Activated CD4-positive, alpha-beta T cell treated with anti-CD3 and anti-CD28 coated beads for 24 hours (primary cell): ENCODE results near the gene PSMA7.
A peak's percentile ranks its signal among the peaks of the same experiment; 100 is the strongest.

ENCODE experiments used
- DNase-seq, 2 donors: peaks; one replicate each; pipeline ENCODE4 v3.0.0-alpha.2; 2020; ENCODE audit warnings: low read depth in 2 of 2

The PSMA7 gene

DNA sequence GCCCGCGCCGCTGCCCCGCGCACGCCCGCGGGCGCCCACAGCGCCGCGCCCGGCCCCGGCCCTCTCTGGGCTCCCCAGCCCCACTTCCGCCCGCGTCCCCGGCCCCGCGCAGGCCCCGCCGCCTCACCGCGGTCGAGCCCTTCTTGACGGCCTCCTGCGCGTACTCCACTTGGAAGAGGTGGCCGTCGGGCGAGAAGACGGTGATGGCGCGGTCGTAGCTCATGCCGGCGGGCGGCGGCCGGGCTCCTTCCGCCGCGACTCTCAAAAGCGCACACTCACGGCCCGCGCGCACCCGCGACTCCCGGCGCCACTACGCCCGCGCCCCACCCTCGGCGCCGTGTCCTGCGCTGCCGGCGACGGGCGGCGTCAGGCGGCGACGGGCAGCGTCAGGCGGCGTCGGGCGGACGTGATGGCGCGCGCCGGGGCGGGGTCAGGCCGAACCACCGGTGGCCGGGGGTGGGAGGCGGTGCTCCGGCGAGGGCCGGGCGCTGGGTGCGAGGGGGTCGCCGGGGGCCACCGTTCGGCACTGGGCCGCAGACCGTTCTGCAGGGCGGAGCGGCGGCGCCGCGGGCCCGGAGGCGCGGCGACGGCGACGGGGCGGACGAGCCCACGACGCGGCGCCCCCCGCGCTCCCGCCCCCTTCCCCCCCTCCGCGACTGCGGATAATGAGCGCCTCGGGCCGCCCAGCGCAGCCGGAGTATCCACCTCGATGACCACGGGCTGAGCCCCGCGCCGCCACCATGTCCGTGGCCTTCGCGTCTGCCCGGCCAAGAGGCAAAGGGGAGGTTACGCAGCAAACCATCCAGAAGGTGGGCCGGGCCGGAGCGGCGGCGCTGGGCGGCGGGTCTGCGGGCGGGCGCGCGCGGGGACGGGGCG lies at the start of gene PSMA7, which contains the start of gene SS18L1:
Gene PSMA7 (minus strand): TSS at position 314 of the 876 bp plus-strand sequence. CDS start 91 bp downstream, at position 223.
Gene SS18L1 (plus strand): TSS at position 689 of the 876 bp plus-strand sequence. CDS start 52 bp downstream, at position 741.
- DNase-seq = peak; percentile 73 to 79

DNA sequence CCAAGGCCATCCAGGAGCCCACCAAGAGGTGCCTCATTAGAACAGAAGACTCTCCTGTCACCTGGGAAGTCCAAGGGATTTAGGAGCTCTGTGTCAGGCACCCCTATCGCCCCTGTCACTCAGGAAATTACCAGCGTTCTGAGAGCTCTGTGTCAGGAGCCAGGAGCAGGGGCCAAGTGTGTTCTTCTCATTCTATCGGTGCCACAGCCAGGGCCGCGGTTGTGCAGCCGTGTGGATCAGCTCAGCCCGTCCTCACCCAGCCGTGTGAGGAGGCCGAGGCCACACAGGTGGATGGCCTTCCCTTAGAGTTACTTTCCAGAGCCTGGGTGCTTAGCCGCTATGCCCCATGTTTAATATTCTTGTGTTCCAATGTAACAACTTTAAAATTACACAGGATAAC lies 49.4 kb upstream of the PSMA7 start:
- no peak for DNase-seq

DNA sequence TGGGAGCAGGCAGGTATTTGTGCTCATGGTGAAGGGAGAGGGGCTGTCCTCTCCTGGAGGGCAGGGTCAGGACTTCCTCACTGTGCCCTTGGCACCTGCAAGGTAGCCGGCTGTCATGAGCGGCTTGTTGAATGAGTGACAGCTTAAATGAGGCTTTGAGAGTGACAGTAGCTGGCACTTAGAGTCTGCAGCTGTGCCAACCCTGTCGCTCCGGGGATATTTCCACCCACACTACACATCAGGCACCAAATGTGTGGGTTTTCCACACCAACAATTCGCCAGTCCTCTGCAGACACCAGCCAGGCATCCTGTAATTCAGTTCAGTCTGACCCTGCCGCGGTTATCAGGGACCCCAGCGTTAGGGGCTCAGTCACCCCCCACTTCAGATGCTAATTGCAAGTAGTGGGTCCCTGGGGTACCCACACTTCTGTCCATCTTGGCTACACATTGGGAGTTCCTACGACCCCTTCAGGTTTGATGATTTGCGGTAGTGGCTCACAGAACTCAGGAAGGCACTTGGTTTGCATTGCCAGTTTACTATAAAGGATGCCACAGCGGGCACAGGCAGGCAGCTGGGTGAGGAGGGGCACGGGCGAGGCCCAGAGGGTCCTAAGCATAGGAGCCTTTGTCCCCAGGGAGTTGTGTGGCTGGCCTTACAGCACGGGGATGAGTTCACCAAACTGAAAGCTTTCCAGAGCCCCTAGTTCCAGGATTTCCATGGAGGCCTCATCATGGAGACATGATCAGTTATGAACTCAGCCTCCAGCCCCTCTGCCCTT lies 48.8 kb upstream of the PSMA7 start:
- DNase-seq = no peak

DNA sequence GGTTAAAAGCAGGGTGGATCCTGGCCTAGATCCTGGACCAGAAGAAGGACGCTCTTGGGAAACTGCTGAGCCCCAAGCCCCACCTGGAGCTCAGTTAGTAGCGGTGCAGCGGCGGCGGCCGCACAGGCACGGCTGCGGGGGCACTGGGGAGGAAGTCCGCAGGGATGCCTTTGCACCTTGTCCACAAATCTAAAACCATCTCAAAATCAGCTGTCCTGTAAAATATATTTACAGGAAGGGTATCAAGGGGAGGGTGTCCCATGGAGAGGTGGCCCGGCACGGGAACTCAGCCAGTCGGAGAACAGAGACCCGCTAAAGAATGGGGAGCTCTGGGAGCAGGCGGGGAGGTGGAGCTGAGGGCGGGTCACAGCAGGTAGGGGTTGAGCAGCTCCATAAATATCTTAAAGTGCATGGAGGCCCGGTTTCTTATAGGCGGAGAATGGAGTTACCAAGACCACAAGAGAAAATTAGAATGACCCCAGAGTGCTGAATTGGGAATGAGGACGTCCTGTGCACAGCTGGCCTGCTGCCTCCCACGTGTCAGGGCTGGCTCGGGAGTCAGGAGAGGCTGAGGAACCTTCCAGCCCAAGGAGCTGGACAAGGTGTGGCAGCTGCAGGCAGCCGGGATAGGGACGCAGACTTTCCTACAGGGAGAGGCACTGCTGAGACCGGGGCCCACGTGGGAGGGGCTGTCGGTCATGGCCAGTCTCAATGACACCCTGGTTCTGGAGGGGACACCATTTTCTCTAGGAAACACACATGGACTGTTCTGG lies 47.6 kb upstream of the PSMA7 start:
- no peak for DNase-seq

DNA sequence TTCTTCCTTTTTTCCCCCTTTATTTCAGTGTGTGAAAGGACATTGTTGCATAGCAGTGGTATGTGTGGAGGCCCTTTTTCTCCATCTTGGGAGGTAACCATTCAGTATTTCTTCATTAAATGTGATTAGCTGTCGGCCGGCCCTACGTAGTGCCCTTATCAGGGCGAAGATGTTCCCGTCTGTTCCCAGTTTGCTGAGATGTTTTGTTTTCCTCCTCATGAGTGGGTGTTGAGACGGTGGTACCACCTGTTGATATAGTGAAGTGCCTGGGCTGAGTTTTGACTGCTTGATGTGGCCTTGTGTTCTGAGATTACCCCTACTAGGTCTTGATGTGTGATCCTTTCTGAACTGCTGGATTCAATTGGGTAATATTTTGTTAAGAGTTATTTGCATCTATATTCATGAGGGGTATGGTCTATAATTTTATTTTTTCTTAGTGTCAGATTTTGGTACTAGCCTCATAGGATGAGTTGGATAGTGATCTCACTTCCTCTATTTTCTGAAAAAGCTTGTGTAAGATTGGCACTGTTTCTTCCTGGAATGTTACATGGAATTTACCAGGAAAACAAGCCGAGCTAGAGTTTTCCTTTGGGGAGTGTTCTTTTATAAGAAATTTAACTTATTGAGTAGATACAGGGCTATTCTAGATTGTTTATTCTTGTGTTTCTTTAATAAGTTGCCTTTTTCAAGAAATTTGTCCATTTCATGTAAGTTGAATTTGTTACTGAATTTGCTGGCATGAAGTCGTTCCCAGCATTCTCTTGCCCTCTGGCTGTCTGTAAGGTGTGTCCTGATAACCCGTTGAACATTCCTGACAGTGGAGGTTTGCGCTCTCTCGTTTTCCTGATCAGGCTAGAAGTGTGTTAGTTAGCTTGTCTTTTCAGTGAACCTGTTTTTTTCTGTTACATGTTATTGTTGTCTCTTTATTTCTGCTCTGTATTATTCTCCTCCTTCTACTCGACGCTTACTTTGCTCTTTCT lies 44.0 kb upstream of the PSMA7 start:
- no peak for DNase-seq

DNA sequence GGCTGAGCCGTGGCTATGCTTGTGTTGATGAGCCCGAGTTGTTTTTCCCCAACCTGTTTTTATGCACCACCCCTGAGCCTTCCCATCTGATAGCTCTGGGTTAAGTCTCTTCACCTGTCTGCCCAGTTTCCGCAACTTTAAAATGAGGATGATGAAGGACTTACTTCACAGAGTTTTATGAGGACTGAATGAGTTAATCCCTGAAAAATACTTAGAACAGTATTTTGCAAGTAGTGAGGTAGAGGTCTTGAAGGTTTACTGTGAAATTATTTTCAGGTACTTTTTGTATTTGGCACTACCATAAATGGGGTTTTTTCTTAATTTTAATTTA lies 42.9 kb upstream of the PSMA7 start:
- no peak for DNase-seq

DNA sequence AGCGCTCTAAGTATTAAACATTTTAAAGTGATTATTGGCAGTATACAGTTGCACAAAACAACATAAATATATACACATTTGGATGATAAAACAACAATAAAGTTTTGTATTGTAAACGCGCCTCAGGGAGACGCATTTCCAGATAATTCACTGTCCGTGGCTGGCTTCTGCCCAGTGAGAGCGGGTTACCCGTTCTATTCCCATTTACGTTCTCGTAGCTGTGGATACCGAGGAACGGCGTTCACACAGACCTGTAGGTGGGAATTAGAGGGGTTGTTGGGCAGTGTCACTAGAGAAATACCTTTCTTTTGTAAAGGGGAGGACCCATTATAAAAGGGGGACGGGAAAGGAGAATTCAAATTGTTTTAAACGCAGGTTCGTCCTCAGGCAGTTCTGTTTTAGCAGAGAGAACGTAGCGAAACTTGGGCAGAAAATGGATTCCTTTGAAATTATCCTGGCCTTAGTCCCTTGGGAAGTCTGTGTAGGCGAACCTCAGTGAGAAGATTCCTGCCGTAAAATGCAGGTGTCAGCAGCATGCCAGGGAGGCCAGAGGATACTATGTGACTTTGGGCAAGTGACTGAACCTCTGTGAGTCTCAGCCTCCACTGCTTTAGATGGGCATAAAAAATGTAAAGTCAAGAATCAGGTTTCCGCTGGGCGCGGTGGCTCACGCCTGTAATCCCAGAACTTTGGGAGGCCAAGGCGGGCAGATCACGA lies 40.4 kb upstream of the PSMA7 start:
- DNase-seq = no peak

DNA sequence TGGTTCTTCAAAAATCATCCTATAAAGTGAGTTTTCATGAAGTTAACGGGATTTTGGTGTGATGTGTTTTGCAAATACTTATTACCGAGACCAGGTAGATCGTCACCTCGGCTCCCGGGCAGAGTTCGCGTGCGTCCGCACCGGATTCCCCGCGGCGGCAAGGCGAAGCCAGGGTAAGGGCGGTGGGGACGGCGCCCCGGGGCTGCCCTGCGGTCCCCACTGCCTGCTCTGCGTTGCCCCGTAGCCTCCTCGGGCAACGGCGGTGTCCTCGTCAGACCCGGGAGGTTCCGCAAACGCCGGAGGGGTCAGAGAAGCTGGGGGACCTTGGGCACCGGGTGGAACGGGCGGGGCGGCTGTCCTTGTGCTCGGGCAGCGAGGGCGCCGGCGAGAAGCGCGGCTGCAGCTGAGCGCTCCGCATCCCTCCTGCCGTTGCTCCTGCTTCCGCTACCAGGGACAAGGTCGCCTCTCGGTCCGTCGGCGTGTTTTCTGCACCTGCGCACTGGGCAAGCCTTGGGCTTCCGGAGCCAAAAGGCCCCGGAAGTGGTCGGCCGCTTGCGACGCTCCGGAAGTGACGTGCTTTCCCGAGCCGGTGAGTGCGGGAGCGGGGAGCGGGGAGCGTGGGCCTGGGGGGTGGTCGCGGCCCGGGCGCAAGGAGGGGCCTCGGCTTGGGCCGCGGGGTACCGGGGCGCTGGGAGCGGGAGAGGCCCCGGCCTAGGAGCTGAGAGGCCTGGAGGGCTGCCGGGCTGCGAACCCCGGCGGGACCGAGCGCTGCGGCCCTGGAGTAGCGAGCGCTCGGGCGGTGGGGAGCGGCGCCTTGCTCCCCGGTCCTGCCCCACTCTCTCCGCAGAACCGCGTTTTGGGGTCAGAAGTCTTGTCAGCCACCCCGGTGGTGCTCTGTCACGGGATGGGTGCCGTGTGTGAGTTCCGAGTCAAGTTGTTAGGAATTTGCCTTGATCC lies 39.6 kb upstream of the PSMA7 start, which contains the start of gene MTG2:
Gene MTG2 (plus strand): TSS at position 560 of the 957 bp plus-strand sequence. CDS start 10,393 bp downstream, outside the sequence.
- DNase-seq = peak; percentile 88 to 92

DNA sequence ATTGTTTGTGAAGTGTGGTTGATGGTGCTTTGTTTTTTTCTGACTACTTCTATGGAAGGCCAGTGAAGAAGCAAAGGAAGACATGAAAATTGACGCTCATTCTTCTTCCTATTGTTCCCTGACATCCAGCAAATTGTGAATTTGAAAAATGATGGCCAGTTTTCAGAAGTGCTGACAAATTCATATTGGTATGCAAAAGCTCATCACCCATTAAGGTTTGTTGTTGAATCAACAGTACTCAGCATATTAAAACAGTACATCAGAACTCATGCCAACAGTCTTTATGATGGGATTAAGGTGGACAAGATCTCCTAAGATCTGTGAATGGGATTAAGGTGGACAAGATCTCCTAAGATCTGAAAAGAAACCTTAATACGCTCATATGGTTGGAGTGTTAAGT lies 38.6 kb upstream of the PSMA7 start:
- DNase-seq = no peak

DNA sequence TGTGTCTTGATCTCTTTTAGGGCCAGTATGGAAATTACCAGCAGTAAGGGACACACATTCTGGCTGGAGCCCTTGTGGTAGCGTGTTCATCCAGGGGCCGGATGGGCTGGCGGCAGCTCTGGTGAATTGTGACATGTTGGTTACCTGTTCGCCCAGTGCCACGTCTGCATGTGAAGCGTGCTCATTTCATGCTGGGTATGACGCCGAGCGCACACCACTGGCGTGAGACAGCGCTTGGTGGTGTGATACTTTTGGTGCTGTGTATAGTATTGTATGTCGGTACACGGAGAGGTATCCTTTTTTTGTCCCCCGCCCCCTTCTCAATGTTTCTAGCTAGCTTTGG lies 35.9 kb upstream of the PSMA7 start:
- DNase-seq = no peak

DNA sequence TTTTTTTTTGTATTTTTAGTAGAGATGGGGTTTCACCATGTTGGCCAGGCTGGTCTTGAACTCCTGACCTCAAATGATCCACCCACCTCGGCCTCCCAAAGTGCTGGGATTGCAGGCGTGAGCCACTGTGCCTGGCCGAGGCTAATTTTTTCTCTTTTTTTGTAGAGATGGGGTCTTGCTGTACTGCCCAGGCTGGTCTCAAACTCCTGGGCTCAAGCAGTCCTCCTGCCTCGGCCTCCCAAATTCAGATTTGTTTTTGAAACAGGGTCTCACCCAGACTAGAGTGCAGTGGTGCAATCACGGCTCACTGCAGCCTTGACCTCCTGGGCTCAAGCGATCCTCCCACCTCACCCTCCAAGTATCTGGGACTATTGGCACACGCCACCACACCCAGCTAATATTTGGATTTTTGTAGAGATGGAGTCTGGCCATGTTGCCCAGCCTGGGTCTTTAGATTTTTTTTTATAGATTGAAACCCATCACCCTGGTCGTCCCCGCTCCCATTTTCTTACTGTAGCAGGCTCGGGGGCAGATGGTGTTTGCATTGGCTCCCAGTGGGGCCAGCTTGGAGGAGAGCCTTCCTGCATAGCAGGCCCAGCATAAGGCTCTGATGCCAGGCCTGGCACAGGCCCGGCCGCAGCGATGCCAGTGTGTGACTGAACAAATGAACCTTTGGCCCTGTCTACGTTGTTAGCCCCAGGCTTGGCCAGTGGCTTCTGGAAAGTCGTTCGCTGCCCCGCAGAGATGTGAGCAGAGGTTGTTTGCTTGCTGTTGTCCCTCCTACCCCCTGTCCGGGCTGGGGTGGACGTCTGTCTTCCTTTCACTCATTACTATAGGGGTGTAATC lies 35.3 kb upstream of the PSMA7 start:
- DNase-seq = no peak

DNA sequence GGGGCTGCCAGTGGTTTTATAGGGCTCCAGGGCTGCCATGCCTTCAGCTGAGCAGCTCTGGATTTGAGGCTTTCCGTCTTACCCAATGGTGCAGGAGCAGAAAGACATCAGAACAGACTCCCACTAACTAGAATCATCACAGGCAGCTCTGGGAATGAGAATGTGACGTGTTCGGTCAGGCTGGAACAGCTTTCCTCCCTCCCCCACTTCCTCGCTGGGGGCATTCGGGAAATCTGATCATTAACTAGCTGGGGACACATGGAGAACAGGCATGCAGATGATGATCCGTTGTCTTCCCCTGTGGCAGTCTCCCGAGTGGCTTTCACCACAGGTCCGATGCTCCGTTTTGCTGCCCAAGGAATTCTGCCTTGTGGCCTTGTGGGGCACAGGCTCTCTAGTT lies 34.1 kb upstream of the PSMA7 start:
- DNase-seq = no peak

DNA sequence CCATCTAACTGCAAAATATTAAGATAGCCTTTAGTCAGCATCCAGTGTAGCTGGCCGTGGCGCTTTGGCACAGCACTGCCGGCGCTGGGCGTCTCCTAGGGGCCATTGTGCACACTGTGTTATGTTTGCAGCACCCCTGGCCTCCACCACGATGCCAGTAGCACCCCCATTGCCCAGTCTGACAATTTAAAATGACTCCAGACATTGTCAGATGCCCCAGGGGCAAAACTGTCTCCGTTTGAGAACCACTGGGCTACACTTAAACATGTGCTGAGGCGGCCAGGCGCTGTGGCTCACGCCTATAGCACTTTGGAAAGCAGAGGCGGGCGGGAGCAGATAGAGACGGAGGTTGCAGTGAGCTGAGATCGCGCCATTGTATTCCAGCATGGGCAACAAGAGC lies 33.7 kb upstream of the PSMA7 start:
- DNase-seq = no peak

DNA sequence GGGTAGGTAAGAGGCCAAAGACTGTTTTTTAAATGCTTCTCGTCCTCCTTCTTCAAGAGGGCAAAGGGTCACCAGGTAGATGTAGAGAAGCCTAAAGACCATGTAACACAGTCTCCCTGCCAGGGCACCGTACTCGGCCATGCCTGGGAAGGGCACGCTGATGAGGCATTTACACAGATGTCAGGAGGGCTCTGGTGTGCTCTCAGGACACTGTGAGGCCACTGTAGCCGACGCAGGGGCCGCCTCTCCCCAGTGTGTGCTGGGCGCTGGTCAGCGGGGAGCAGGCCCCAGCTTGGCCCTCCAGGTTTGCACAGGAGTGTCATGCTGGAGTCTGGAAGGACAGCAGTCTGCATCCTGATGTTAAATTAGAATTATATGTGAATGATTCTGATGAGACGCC lies 32.5 kb upstream of the PSMA7 start:
- no peak for DNase-seq

DNA sequence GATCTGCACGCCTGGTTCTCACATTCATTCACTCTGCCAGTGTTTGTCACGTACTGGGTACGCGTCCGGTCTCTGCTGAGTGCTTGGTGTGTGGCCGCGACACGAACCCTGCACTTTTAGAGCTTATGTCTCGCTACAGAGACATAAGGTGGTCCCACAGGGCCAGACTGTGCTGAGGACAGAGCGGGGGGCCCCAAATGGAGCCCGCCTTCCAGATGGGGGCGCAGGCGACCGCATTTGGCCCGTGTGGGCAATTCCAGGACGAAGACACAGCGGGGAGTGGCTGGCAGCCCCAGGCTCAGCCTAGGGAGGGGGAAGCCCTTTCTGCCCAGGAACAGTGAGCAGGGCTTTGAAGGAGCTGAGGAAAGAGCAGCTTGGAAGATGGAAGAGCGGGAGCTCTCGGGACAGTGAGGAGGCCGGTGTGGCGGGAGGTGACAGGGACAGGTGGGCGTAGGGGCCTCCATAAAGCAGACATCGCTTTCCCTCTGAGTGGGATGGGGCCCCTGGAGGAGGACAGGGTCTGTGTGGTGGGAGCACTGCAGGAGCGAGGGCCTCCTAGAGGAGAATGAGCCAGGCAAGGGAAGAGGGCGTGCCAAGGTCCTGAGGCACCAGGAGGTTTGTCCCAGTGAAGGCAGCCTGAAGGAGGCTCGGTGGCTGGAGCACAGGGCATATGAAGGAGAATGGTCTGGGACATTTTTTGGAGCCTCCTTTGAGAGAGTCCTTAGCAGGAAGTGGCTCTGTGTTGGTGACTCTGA lies 31.9 kb upstream of the PSMA7 start:
- no peak for DNase-seq

DNA sequence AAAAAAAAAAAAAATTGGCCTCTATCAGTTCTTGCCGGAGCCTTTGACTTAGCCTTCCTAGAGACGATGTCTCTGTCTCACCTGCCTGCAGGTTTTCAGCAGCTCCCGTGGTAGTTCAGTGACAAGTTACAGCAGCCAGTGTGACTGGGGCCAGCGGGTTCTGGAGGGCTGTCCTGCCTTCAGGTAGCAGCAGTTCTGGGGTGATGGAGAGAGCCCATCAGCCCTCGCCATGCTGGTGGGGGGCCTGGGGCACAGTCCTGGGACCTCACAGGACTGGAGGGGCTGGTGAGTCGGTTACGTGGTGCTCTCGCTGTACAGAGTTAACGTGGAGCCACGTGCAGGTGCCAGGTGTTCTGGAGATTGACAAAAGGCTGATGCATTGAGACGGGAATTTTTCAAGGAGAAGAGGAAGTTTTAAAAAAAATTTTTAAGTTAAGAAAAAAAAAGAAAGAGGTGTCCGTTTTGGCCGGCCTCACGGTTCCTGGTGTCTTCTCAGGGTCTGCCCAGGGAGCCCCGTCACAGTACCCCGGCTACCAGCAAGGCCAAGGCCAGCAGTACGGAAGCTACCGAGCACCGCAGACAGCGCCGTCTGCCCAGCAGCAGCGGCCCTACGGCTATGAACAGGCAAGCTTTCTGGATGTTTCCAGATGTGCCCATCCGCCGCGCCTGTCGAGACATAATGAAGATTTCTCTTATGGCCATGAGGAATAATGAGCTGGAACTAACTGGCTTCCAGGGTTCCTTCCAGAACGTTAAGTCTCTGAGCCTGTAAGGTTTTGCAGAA lies 31.0 kb upstream of the PSMA7 start:
- DNase-seq = no peak

DNA sequence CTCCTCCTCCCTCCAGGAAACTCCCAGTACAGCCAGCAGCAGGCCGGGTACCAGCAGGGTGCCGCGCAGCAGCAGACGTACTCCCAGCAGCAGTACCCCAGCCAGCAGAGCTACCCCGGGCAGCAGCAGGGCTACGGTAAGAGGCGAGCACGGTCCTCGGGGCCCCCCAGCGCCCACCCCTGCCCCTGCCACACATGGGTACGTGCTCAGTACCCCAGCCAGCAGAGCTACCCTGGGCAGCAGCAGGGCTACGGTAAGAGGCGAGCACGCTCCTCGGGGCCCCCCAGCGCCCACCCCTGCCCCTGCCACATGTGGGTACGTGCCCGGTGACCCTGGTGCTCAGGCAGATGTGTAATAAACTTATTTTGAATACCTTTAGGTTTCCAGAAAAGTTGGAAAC lies 29.5 kb upstream of the PSMA7 start:
- DNase-seq = no peak
